Trophoblast cell (in vitro differentiated cells and primary cell): ENCODE measurements around the gene GFPT2.
A peak's percentile ranks its signal among the peaks of the same experiment; 100 is the strongest.

Experiments
- DNase-seq, 2 donors: peaks; one replicate each; pipeline ENCODE4 v3.0.0-alpha.2; 2016
- H2AFZ ChIP-seq: 2 replicates; pipeline ENCODE4 v1.6.1; 2013; ENCODE audit warnings: low read length, moderate library complexity, mild to moderate bottlenecking; ENCODE audit not compliant: insufficient read depth, poor library complexity
- H2AK5ac ChIP-seq: 2 replicates; pipeline ENCODE4 v1.6.1; 2013; ENCODE audit warnings: mild to moderate bottlenecking, low read length
- H2BK120ac ChIP-seq: 2 replicates; pipeline ENCODE4 v1.6.1; 2013; ENCODE audit warnings: low read length, mild to moderate bottlenecking, moderate library complexity; ENCODE audit not compliant: insufficient read depth, poor library complexity
- H2BK12ac ChIP-seq: 2 replicates; pipeline ENCODE4 v1.6.1; 2013; ENCODE audit warnings: mild to moderate bottlenecking, low read length, moderate library complexity
- H2BK5ac ChIP-seq: 2 replicates; pipeline ENCODE4 v1.6.1; 2013; ENCODE audit warnings: low read length, low read depth, moderate library complexity, mild to moderate bottlenecking; ENCODE audit not compliant: poor library complexity
- H3K14ac ChIP-seq: 2 replicates; pipeline ENCODE4 v1.6.1; 2013; ENCODE audit warnings: mild to moderate bottlenecking, low read length
- H3K18ac ChIP-seq: 2 replicates; pipeline ENCODE4 v1.6.1; 2013; ENCODE audit warnings: mild to moderate bottlenecking, low read length
- H3K23ac ChIP-seq: 2 replicates; pipeline ENCODE4 v1.6.1; 2013; ENCODE audit warnings: low read length
- H3K27ac ChIP-seq: 2 replicates; pipeline ENCODE4 v1.5.1; 2013; ENCODE audit warnings: low read depth, mild to moderate bottlenecking, inconsistent platforms, low read length, moderate library complexity
- H3K27me3 ChIP-seq: 2 replicates; pipeline ENCODE4 v1.6.1; 2013; ENCODE audit warnings: inconsistent platforms, mild to moderate bottlenecking, low read length, moderate library complexity; ENCODE audit not compliant: insufficient read depth
- H3K36me3 ChIP-seq, 2 experiments: 1 replicate in 1 of 2; 2 replicates in 1 of 2; pipeline ENCODE4 v1.6.1; 2013; ENCODE audit warnings: low read length in 2 of 2, mild to moderate bottlenecking in 2 of 2, moderate library complexity in 1 of 2; ENCODE audit not compliant: insufficient read depth in 2 of 2, control insufficient read depth in 1 of 2
- H3K4ac ChIP-seq: 2 replicates; pipeline ENCODE4 v1.6.1; 2013; ENCODE audit warnings: low read depth, mild to moderate bottlenecking, low read length, moderate library complexity
- H3K4me1 ChIP-seq, 2 experiments: 1 replicate in 1 of 2; 2 replicates in 1 of 2; pipeline ENCODE4 v1.6.1; 2013; ENCODE audit warnings: low read length in 2 of 2, mild to moderate bottlenecking in 2 of 2, moderate library complexity in 1 of 2; ENCODE audit not compliant: insufficient read depth in 2 of 2, control insufficient read depth in 1 of 2
- H3K4me2 ChIP-seq: 2 replicates; pipeline ENCODE4 v1.6.1; 2013; ENCODE audit warnings: inconsistent platforms, mild to moderate bottlenecking, low read length, moderate library complexity
- H3K4me3 ChIP-seq: 2 replicates; pipeline ENCODE4 v1.5.1; 2013; ENCODE audit warnings: mild to moderate bottlenecking, low read depth, low read length, inconsistent platforms
- H3K79me1 ChIP-seq: one replicate; pipeline ENCODE4 v1.6.1; 2013; ENCODE audit warnings: low read length
- H3K79me2 ChIP-seq: 2 replicates; pipeline ENCODE4 v1.6.1; 2013; ENCODE audit warnings: low read length, mild to moderate bottlenecking; ENCODE audit not compliant: control insufficient read depth, insufficient read depth, poor library complexity
- H3K9ac ChIP-seq: 2 replicates; pipeline ENCODE4 v1.6.1; 2013; ENCODE audit warnings: mild to moderate bottlenecking, low read length
- H3K9me3 ChIP-seq: 2 replicates; pipeline ENCODE4 v1.6.1; 2013; ENCODE audit warnings: low read depth, mild to moderate bottlenecking, control low read depth, inconsistent platforms, low read length; ENCODE audit not compliant: insufficient read depth
- H4K12ac ChIP-seq: 2 replicates; pipeline ENCODE4 v1.6.1; 2013; ENCODE audit warnings: low read depth, mild to moderate bottlenecking, low read length, moderate library complexity
- H4K8ac ChIP-seq: 2 replicates; pipeline ENCODE4 v1.6.1; 2013; ENCODE audit warnings: low read depth, mild to moderate bottlenecking, low read length, moderate library complexity
- H4K91ac ChIP-seq: one replicate; pipeline ENCODE4 v1.6.1; 2013; ENCODE audit warnings: low read depth, mild to moderate bottlenecking, low read length, moderate library complexity
- WGBS: extraction: QIAGEN DNeasy Blood & Tissue Kit; methylation state at CpG from one replicate; pipeline ENCODE4 v1.1.7; 2013; ENCODE audit warnings: missing lambda C conversion rate; ENCODE audit not compliant: insufficient read length, insufficient coverage; ENCODE audit errors: extremely low coverage; 5-methylcytosine and 5-hydroxymethylcytosine counted together

GFPT2 gene

GRCh38 chr5:180353980-180354452 lies 880 bp upstream of the GFPT2 start:
- H3K27me3 ChIP-seq: peaks cover 25% of the 10 kb centered on the region
- H3K4me3 ChIP-seq: no peak overlapping the region
- H3K23ac ChIP-seq: no peak overlapping the region
- H4K91ac ChIP-seq: no peak overlapping the region
- WGBS: no CpG with 5 or more reads among the region's 36 CpGs
- H3K4me2 ChIP-seq: peak overlapping the region; percentile 96
- H2AFZ ChIP-seq: no peak overlapping the region
- DNase-seq: no peak
- H3K18ac ChIP-seq: no peak overlapping the region
- no peak overlapping the region for H4K12ac ChIP-seq
- H3K79me1 ChIP-seq: no peaks in the 10 kb centered on the region
- no peak overlapping the region for H4K8ac ChIP-seq
- no peak overlapping the region for H3K14ac ChIP-seq
- H3K27ac ChIP-seq: no peak overlapping the region
- peaks cover 13% of the 10 kb centered on the region in 2 experiments for H3K4me1 ChIP-seq
- H2BK120ac ChIP-seq: no peak overlapping the region
- H3K36me3 ChIP-seq: no peaks in the 10 kb centered on the region
- H2BK5ac ChIP-seq: no peak overlapping the region
- H2AK5ac ChIP-seq: no peak overlapping the region
- H2BK12ac ChIP-seq: no peak overlapping the region
- no peaks in the 10 kb centered on the region for H3K79me2 ChIP-seq
- no peak overlapping the region for H3K4ac ChIP-seq
- no peak overlapping the region for H3K9ac ChIP-seq
- peaks cover 12% of the 10 kb centered on the region for H3K9me3 ChIP-seq

- peaks cover 15 to 16% of the 10 kb centered on the region in 2 experiments for H3K4me1 ChIP-seq
- no peaks in the 10 kb centered on the region for H3K79me2 ChIP-seq
- H4K8ac ChIP-seq: no peak overlapping the region
- peaks cover 25% of the 10 kb centered on the region for H3K27me3 ChIP-seq
- WGBS: no CpG with 5 or more reads among the region's 95 CpGs
- DNase-seq: peak in 1 of 2 donors; percentile 15
- no peak overlapping the region for H3K18ac ChIP-seq
- peaks cover 7% of the 10 kb centered on the region for H3K9me3 ChIP-seq
- no peaks in the 10 kb centered on the region for H3K36me3 ChIP-seq
- H3K4ac ChIP-seq: no peak overlapping the region
- no peak overlapping the region for H2BK5ac ChIP-seq
- no peak overlapping the region for H2AK5ac ChIP-seq
- H4K12ac ChIP-seq: no peak overlapping the region
- H2BK12ac ChIP-seq: no peak overlapping the region
- H4K91ac ChIP-seq: no peak overlapping the region
- H3K4me2 ChIP-seq: peak overlapping the region; percentile 89
- peak overlapping the region; percentile 73 for H3K4me3 ChIP-seq
- H3K27ac ChIP-seq: no peak overlapping the region
- H3K79me1 ChIP-seq: no peaks in the 10 kb centered on the region
- no peak overlapping the region for H2AFZ ChIP-seq
- no peak overlapping the region for H2BK120ac ChIP-seq
- H3K14ac ChIP-seq: no peak overlapping the region
- H3K9ac ChIP-seq: no peak overlapping the region
- no peak overlapping the region for H3K23ac ChIP-seq
Measured at GRCh38 chr5:180352116-180353047, 754 bp downstream of the GFPT2 start.

- Histone ChIP-seq H3K9ac (no peak overlapping the region), H3K4me2 (no peak overlapping the region), H2BK5ac (no peak overlapping the region), H3K4ac (no peak overlapping the region), H2BK120ac (no peak overlapping the region), H3K79me2 (no peaks in the 10 kb centered on the region), H4K12ac (no peak overlapping the region), H3K23ac (no peak overlapping the region), H2AK5ac (no peak overlapping the region), H3K27me3 (peaks cover 25% of the 10 kb centered on the region), H3K14ac (no peak overlapping the region), H4K91ac (no peak overlapping the region), H3K4me1 (peaks cover 15 to 16% of the 10 kb centered on the region in 2 experiments), H3K27ac (no peak overlapping the region), H2BK12ac (no peak overlapping the region), H3K18ac (no peak overlapping the region), H4K8ac (no peak overlapping the region), H2AFZ (no peak overlapping the region), H3K9me3 (peaks cover 7% of the 10 kb centered on the region), H3K36me3 (no peaks in the 10 kb centered on the region), H3K4me3 (no peak overlapping the region), H3K79me1 (no peaks in the 10 kb centered on the region)
- no CpG with 5 or more reads among the region's 11 CpGs for whole genome bisulfite sequencing
- peak in 1 of 2 donors; percentile 20 for DNase-seq
Measured at GRCh38 chr5:180350711-180351465, 2.2 kb downstream of the GFPT2 start.

- H3K14ac ChIP-seq: no peak overlapping the region
- no peak overlapping the region for H4K12ac ChIP-seq
- H2BK5ac ChIP-seq: no peak overlapping the region
- H3K9ac ChIP-seq: no peak overlapping the region
- no peak overlapping the region for H4K91ac ChIP-seq
- peaks cover 7% of the 10 kb centered on the region for H3K9me3 ChIP-seq
- peaks cover 15 to 16% of the 10 kb centered on the region in 2 experiments for H3K4me1 ChIP-seq
- H3K79me1 ChIP-seq: no peaks in the 10 kb centered on the region
- DNase-seq: no peak
- no peak overlapping the region for H2AFZ ChIP-seq
- no peak overlapping the region for H2AK5ac ChIP-seq
- WGBS: no CpG with 5 or more reads among the region's 7 CpGs
- no peaks in the 10 kb centered on the region for H3K79me2 ChIP-seq
- no peak overlapping the region for H4K8ac ChIP-seq
- no peak overlapping the region for H2BK120ac ChIP-seq
- no peak overlapping the region for H3K4me2 ChIP-seq
- H3K36me3 ChIP-seq: no peaks in the 10 kb centered on the region
- H3K4me3 ChIP-seq: no peak overlapping the region
- H3K4ac ChIP-seq: no peak overlapping the region
- H2BK12ac ChIP-seq: no peak overlapping the region
- peaks cover 25% of the 10 kb centered on the region for H3K27me3 ChIP-seq
- H3K27ac ChIP-seq: no peak overlapping the region
- H3K23ac ChIP-seq: no peak overlapping the region
- H3K18ac ChIP-seq: no peak overlapping the region
Measured at GRCh38 chr5:180350296-180350695, 2.8 kb downstream of the GFPT2 start.
